ENCODE results near the gene RNF167.

RNF167 gene

GRCh38 chr17:4934173-4934979 lies 5.7 kb upstream of the RNF167 start:
- peak; percentile 49 for DNase-seq (ENCODE audit: low read depth)
- TF ChIP-seq CTCF (IDR thresholded peaks at IDR 0.05; ENCODE audit: insufficient read depth, low read depth, low read length, missing control alignments) = peak; percentile 21
- H3K4me3 ChIP-seq (ENCODE audit: low read length) = no peak overlapping the region

GRCh38 chr17:4935650-4936049 lies 4.4 kb upstream of the RNF167 start:
- DNase-seq (ENCODE audit: low read depth) = no peak
- TF ChIP-seq CTCF (IDR thresholded peaks at IDR 0.05; ENCODE audit: insufficient read depth, low read depth, low read length, missing control alignments) = no peak

GRCh38 chr17:4936436-4936835 lies 3.6 kb upstream of the RNF167 start:
- H3K4me3 ChIP-seq (ENCODE audit: low read length) = no peak overlapping the region
- TF ChIP-seq CTCF (IDR thresholded peaks at IDR 0.05; ENCODE audit: insufficient read depth, low read depth, low read length, missing control alignments) = no peak
- DNase-seq (ENCODE audit: low read depth) = no peak

More at GRCh38 chr17:4935650-4936049, 4.4 kb upstream of the RNF167 start:
- H3K4me3 ChIP-seq (ENCODE audit: low read length) = no peak overlapping the region

- H3K4me3 ChIP-seq (ENCODE audit: low read length) = no peak overlapping the region
- DNase-seq (ENCODE audit: low read depth) = no peak
- TF ChIP-seq CTCF (IDR thresholded peaks at IDR 0.05; ENCODE audit: insufficient read depth, low read depth, low read length, missing control alignments) = no peak
These were observed 2.5 kb upstream of the RNF167 start for GRCh38 chr17:4937553-4937952.

GRCh38 chr17:4938069-4938491 lies 2.0 kb upstream of the RNF167 start:
- H3K4me3 ChIP-seq (ENCODE audit: low read length) = no peak overlapping the region
- DNase-seq (ENCODE audit: low read depth) = no peak
- no peak for TF ChIP-seq CTCF (IDR thresholded peaks at IDR 0.05; ENCODE audit: insufficient read depth, low read depth, low read length, missing control alignments)

GRCh38 chr17:4938688-4939545 lies 1.2 kb upstream of the RNF167 start:
- no peak for TF ChIP-seq CTCF (IDR thresholded peaks at IDR 0.05; ENCODE audit: insufficient read depth, low read depth, low read length, missing control alignments)
- peak overlapping the region; percentile 96 for H3K4me3 ChIP-seq (ENCODE audit: low read length)
- no peak for DNase-seq (ENCODE audit: low read depth)
